VCaP (cell line): ENCODE data around the gene PGC.
A peak's percentile ranks its signal among the peaks of the same experiment; 100 is the strongest.

Source experiments
- H3K27ac ChIP-seq: fragments of 450-650 bp; 2 replicates; pipeline ENCODE4 v1.5.1; 2017
- TF ChIP-seq, protein P1 (sequence below): fragments of 450-650 bp; conservative IDR thresholded peaks from 2 replicates; pipeline ENCODE4 v1.5.1; 2017; ENCODE audit warnings: mild to moderate bottlenecking, moderate library complexity

PGC gene

DNA sequence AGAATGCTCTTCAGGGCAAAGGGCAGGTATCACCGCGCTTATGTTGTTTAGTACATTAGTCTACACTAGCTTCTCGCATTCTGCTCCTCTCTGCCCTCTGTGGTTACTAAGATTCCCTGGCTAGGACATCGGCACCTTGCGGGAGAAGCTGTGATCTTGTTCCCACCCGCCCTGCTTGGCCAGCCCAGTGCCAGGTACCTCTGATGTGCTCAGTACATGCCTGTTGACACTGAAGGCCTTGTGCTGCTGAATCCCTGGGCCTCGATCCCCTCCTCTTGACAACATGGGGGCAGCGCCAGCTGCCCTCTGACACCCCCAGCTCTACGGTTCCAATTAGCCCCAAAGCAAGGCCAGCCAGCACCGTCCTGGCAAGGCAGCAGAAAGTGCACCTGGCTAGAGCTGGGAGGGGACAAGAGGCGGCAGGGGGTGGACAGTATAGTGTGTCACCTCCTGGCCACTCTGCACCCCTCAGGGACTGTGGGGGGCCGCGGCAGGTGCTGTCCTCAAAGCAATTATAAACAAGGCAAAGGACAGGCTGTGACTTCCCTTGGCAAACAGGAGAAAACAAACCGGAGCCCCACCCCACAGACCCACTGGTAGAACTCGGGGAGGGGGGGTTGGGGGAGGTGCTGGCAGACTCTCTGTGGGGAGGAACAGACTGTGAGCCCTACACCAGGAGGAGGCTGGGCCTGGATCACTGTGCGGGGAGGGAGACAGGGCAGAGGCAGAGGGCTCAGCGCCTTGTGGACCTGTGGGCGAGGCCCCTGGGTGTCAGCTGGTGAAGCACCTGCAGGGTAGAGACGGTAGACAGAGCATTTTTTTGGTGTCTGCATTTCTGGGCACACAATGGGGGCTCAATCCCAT is 18.9 kb downstream of the PGC start:
- TF ChIP-seq, protein P1, sequence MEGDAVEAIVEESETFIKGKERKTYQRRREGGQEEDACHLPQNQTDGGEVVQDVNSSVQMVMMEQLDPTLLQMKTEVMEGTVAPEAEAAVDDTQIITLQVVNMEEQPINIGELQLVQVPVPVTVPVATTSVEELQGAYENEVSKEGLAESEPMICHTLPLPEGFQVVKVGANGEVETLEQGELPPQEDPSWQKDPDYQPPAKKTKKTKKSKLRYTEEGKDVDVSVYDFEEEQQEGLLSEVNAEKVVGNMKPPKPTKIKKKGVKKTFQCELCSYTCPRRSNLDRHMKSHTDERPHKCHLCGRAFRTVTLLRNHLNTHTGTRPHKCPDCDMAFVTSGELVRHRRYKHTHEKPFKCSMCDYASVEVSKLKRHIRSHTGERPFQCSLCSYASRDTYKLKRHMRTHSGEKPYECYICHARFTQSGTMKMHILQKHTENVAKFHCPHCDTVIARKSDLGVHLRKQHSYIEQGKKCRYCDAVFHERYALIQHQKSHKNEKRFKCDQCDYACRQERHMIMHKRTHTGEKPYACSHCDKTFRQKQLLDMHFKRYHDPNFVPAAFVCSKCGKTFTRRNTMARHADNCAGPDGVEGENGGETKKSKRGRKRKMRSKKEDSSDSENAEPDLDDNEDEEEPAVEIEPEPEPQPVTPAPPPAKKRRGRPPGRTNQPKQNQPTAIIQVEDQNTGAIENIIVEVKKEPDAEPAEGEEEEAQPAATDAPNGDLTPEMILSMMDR = no peak
- H3K27ac ChIP-seq = peak overlapping the region; percentile 95

DNA sequence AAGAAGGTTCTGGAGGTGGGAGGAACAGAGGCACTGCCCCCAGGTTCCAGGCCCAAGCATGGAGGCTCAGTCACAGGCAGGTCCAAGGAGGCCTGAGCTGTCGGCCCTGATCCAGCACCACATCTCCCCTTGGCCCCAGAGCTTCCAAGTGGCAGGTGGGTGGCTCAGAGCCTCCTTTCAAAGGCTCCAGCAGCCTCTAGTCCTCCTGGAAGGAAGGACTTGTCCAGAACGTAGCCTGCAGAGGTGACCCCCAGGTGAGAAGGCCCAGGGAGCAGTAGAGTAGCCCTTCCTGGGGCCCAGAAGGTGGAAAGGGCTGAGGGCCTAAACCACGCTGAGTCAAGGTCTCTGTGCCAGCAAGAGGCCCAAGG is 19.5 kb downstream of the PGC start:
- TF ChIP-seq, protein P1 = no peak
- H3K27ac ChIP-seq = peak overlapping the region; percentile 95

DNA sequence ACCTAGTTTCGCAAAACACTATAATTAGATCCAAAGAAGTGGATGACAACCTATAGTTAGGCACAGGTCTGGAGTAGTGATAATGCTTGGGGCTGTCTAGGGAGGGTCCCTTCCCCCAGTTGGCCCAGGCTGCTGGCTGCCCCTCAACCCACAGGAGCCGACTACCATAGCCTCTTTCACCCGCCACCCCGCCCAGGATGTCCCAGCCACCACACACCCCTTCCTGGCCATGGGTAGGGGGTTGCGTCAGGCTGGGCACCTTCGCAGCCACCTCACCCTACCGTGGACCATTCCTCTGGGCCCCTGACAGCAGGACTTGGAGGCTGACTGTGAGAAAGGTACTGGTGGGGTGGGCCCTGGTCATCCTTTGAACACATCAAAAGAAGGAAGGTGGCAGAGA is 20.3 kb downstream of the PGC start:
- TF ChIP-seq, protein P1 = no peak
- H3K27ac ChIP-seq = peak overlapping the region; percentile 95

DNA sequence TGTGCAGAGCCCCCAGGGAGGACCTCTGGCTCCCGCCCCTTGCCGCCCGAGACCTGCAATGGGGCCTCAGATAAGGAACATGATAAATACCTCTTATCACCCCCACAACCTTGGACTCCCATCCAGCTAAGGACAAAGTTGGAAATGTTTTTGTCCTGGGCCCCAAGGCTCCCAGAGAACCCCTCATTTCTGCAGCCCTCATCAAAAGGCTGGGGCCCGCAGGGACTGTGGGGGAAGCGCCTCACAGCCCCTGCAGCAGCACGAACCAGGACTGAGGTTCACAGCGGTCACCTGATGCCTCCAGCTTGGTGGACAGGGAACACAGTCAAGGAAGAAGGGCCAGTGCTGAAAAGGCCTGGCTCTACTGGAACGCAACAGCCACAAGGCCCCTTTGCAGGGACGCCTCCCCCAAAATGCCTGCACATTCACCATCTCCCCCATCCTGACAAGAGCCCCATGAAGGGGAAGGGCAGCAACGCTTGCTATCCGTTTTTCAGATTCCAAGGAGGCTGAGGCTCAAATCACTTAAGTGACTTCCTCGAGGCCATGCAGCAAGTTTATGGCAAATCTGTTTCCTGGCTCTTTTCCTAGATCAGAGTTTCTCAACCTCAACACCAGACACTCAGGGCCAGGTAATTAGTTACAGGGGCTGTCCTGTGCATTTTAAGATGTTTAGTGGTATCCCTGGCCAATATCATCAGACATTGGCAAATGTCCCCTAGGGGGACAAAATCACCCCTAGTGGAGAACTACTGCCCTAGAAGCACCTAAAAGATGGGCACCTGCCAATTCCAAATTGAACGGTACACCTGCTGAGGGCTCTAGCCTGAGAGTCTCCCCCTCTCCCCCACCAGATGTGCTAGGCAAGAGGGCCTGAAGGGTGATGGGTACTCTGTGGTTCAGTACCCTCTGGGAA is 22.4 kb downstream of the PGC start:
- TF ChIP-seq, protein P1 = no peak
- peak overlapping the region; percentile 13; the same call in 1 of the 2 replicates for H3K27ac ChIP-seq

DNA sequence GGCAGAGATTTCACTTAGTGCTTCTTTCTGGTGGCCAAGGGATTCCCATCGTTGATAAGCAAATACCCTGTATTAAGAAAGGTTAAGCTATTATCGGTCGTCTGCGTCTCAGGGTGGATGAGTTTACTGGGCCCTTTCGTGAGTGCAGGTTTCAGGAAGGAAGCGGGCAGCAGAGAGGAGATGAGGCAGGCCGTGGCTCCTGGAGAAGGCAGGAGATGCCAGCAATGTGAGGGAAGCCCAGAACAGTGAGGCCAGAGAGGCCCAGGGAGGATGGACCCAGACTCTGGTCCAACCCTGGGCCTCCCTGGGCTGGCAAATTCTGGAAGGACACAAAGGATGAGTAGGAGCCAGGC is 23.0 kb downstream of the PGC start:
- TF ChIP-seq, protein P1 = no peak
- no peak overlapping the region for H3K27ac ChIP-seq

DNA sequence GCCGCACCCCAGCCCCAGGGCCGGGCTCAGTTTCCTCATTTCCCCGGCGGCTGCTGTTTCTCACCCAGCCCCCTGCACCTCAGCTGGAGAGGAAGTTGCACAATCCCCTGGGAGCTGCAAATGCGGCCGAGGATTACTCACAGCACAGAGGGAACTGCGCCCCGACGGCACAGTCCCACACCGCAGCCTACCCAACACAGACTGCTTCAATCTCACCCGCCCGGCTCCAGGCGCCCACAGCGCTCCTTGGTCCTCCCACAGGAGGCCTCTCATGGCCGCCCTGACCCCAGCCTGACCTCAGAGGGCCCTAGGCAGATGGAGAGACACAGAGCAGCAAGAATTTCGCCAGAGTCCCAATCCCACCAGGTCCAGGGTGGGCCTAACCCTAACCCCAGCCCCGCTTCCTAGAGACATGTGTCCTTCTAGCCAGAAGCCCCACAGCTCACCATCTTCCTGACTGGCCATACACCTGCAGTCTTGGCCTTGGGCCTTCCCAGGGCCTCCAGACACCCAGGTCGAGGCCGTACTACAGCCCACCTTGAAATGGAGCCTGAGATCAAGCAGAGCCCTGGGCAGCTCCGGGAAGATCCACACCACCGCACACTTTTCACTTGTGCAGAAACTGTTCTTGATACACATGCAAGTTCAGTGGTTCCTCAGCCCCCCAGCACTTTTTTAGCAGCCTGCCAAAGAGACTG is 23.5 kb downstream of the PGC start:
- peak overlapping the region; percentile 5; the same call in 1 of the 2 replicates for H3K27ac ChIP-seq
- TF ChIP-seq, protein P1 = no peak
